ENCODE results near the gene LTBP3. TPM values are rescaled to one million over a fixed set of nuclear protein-coding genes. Genes with fewer than 3 reads are reported as not detected.
A peak's percentile ranks its signal among the peaks of the same experiment; 100 is the strongest.
"Not testable (repeated sequence)": the region's sequence is repeated elsewhere in the genome, so short reads cannot be mapped to it uniquely, and the experiment has no call there.

The LTBP3 gene
- total RNA-seq, 1 experiment from 2014 or later: 10.6 TPM

DNA sequence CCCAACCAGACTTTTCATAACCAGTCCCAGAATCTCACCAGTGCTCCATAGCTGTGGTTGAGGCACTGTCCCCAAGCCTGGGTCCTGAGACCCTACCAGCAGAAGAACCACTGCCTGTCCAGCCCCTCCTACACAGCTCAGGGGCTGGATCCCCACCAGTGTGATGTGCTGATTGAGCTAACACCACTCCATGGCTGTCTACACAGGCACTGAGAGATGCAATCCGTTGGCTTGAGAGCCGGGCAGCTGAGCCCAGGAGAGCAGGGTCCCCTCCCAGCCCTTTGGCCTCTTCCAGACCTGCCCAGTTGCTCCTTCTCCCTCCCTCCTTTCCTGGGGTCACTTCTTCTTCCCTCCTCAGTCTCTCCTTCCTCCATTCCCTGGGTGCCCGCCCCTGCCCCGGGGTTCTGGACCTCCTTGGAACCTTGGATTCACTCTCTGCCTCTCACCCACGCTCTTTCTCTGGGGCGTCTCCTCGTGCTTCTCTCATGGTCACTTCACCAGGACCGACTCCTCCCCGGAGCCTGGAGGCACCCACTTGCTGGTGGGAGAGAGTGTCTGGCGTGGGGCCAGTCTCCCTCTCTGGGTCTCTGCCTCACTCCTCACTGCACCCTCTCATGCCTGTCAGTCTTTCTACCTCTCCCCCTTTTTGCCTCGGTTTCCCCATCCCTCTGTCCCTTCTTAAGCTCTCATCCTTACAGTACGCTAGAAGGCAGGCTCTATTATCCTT, 34.0 kb downstream of the LTBP3 start:
- no peak for TF ChIP-seq CTCF (conservative IDR thresholded peaks at IDR 0.05)
- H3K4me1 Mint-ChIP-seq: peaks cover 24 to 34% of the 10 kb centered on the region in 2 experiments
- Histone ChIP-seq H2BK5ac (ENCODE audit: insufficient read length, low read length) (no peak overlapping the region), H4K8ac (replicated peaks; ENCODE audit: insufficient read length, low read depth, low read length) (no peak overlapping the region), H3K23ac (ENCODE audit: insufficient read length, low read depth, low read length) (no peak overlapping the region), H3K27me3 (ENCODE audit: insufficient read depth, low read length) (no peaks in the 10 kb centered on the region), H3K79me2 (ENCODE audit: insufficient read depth, low read length) (no peaks in the 10 kb centered on the region; the same call in 1 of the 2 replicates), H2BK15ac (ENCODE audit: low read depth, low read length) (no peak overlapping the region), H3K4me2 (ENCODE audit: insufficient read depth, insufficient read length, low read length) (peak overlapping the region; percentile 41), H3K4me1 (ENCODE audit: insufficient read depth, low read length) (no peaks in the 10 kb centered on the region; the same call in 1 of the 2 replicates), H4K20me1 (ENCODE audit: control insufficient read depth, insufficient read depth, insufficient read length) (no peaks in the 10 kb centered on the region), H2BK20ac (ENCODE audit: low read depth, low read length, poor library complexity, severe bottlenecking) (no peak overlapping the region), H3K9ac (ENCODE audit: extremely low read depth, insufficient read length, low read length) (no peak overlapping the region), H2AFZ (ENCODE audit: low read length) (no peak overlapping the region), H2BK12ac (ENCODE audit: insufficient read length, low read depth, low read length) (no peak overlapping the region), H3K4ac (ENCODE audit: low read depth, low read length) (no peak overlapping the region), H2BK120ac (ENCODE audit: low read depth, low read length, poor library complexity, severe bottlenecking) (no peak overlapping the region), H3K14ac (ENCODE audit: insufficient read depth, low read length) (no peak overlapping the region), H3K18ac (ENCODE audit: insufficient read length, low read depth, low read length) (no peak overlapping the region), H3K9me3 (ENCODE audit: control insufficient read depth, low read depth, low read length) (no peaks in the 10 kb centered on the region), H2AK5ac (ENCODE audit: insufficient read length, low read length) (no peak overlapping the region), H3K23me2 (ENCODE audit: insufficient read length, low read depth, low read length, poor library complexity, severe bottlenecking) (peaks cover 4% of the 10 kb centered on the region), H3K79me1 (ENCODE audit: insufficient read depth, low read depth, low read length, poor library complexity, severe bottlenecking) (no peaks in the 10 kb centered on the region), H3K56ac (ENCODE audit: insufficient read length, low read depth, low read length) (no peak overlapping the region), H4K91ac (ENCODE audit: insufficient read length, low read depth, low read length) (no peak overlapping the region), H4K5ac (ENCODE audit: insufficient read length, low read depth, low read length) (no peak overlapping the region), H3T11ph (ENCODE audit: low read length) (no peak overlapping the region), H3K27ac (ENCODE audit: insufficient read length, low read depth, low read length) (no peak overlapping the region)
- H3K36me3 Mint-ChIP-seq (ENCODE audit: insufficient read depth in 1 of 3, low read depth in 3 of 3): peaks cover 9 to 16% (median 14%) of the 10 kb centered on the region in 3 experiments
- no CpG with 5 or more reads among the region's 12 CpGs for WGBS (ENCODE audit: extremely low coverage, insufficient read length, low lambda C conversion rate)
- peaks cover 18% of the 10 kb centered on the region for H3K27me3 Mint-ChIP-seq (ENCODE audit: low read depth)
- no peak for DNase-seq
- peak overlapping the region; percentile 55 to 75; a peak in 4 of 5 replicates for H3K4me3 Mint-ChIP-seq
- no peaks in the 10 kb centered on the region for H3K9me3 Mint-ChIP-seq
- H3K27ac Mint-ChIP-seq: no peak overlapping the region; a peak in 2 of 7 replicates

DNA sequence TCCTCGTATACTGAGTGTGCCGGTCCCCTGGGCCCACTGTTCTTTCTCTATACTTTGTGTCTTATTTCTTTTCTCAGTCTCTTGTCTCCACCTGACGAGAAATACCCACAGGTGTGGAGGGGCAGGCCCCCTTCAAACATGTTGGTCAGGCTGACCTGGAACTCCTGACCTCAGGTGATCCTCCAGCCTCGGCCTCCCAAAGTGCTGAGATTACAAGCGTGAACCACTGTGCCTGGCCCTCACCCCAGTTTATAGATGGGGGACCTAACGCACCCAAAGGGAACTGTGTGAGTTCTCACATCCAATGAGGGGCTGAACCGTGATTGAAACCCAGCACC, 34.6 kb downstream of the LTBP3 start:
- not testable (repeated sequence) for H2BK15ac ChIP-seq (ENCODE audit: low read depth, low read length); H3K27ac ChIP-seq (ENCODE audit: insufficient read length, low read depth, low read length); H3K79me2 ChIP-seq (ENCODE audit: insufficient read depth, low read length); H2BK12ac ChIP-seq (ENCODE audit: insufficient read length, low read depth, low read length); H4K20me1 ChIP-seq (ENCODE audit: control insufficient read depth, insufficient read depth, insufficient read length); H3K56ac ChIP-seq (ENCODE audit: insufficient read length, low read depth, low read length); H3K27ac Mint-ChIP-seq; H2AFZ ChIP-seq (ENCODE audit: low read length); H3K4ac ChIP-seq (ENCODE audit: low read depth, low read length); H4K8ac ChIP-seq (replicated peaks; ENCODE audit: insufficient read length, low read depth, low read length); H3K23ac ChIP-seq (ENCODE audit: insufficient read length, low read depth, low read length); H2BK5ac ChIP-seq (ENCODE audit: insufficient read length, low read length); H3K27me3 ChIP-seq (ENCODE audit: insufficient read depth, low read length); H3K9ac ChIP-seq (ENCODE audit: extremely low read depth, insufficient read length, low read length); H3K23me2 ChIP-seq (ENCODE audit: insufficient read length, low read depth, low read length, poor library complexity, severe bottlenecking); H3K79me1 ChIP-seq (ENCODE audit: insufficient read depth, low read depth, low read length, poor library complexity, severe bottlenecking); H3K9me3 Mint-ChIP-seq; H2BK20ac ChIP-seq (ENCODE audit: low read depth, low read length, poor library complexity, severe bottlenecking); H3T11ph ChIP-seq (ENCODE audit: low read length); H2AK5ac ChIP-seq (ENCODE audit: insufficient read length, low read length); H4K5ac ChIP-seq (ENCODE audit: insufficient read length, low read depth, low read length); H4K91ac ChIP-seq (ENCODE audit: insufficient read length, low read depth, low read length); H3K4me1 ChIP-seq (ENCODE audit: insufficient read depth, low read length); H3K4me3 Mint-ChIP-seq; H3K4me2 ChIP-seq (ENCODE audit: insufficient read depth, insufficient read length, low read length); H3K18ac ChIP-seq (ENCODE audit: insufficient read length, low read depth, low read length); DNase-seq; H2BK120ac ChIP-seq (ENCODE audit: low read depth, low read length, poor library complexity, severe bottlenecking); H3K14ac ChIP-seq (ENCODE audit: insufficient read depth, low read length); H3K9me3 ChIP-seq (ENCODE audit: control insufficient read depth, low read depth, low read length)
- no CpG with 5 or more reads among the region's 7 CpGs for WGBS (ENCODE audit: extremely low coverage, insufficient read length, low lambda C conversion rate)
- H3K4me1 Mint-ChIP-seq: peaks cover 24 to 34% of the 10 kb centered on the region in 2 experiments
- H3K27me3 Mint-ChIP-seq (ENCODE audit: low read depth): peaks cover 18% of the 10 kb centered on the region
- peaks cover 9 to 12% (median 10%) of the 10 kb centered on the region in 3 experiments for H3K36me3 Mint-ChIP-seq (ENCODE audit: insufficient read depth in 1 of 3, low read depth in 3 of 3)

All from H9 (cell line).